ENCODE data around the gene DNAI1. TPM values are rescaled to one million over a fixed set of nuclear protein-coding genes. Genes with fewer than 3 reads are reported as not detected.
A peak's percentile ranks its signal among the peaks of the same experiment; 100 is the strongest.

The DNAI1 gene
- total RNA-seq, 1 donor from 2014 or later, result 1.8 TPM

DNA sequence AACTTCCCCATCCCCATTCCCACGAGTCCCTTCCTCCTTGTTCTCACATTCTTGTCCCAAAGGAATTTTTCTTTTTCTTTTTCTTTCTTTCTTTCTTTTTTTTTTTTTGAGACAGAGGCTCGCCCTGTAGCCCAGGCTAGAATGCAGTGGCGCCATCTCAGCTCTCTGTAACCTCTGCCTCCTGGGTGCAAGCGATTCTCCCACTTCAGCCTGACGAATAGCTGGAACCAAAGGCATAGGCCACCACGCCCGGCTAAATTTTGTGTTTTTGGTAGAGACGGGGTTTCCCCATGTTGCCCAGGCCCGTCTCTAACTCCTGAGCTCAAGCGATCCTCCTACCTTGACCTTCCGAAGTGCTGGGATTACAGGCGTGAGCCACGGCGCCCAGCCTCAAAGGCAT lies 751 bp downstream of the DNAI1 start:
- peaks cover 28% of the 10 kb centered on the region for H4K20me1 ChIP-seq (ENCODE audit: insufficient read depth, low read length)
- H3K9me3 Mint-ChIP-seq (ENCODE audit: unreplicated experiment), result no peaks in the 10 kb centered on the region
- H3K27me3 ChIP-seq (ENCODE audit: insufficient read depth, low read length), result peaks cover 4% of the 10 kb centered on the region
- peaks cover 2% of the 10 kb centered on the region for H3K36me3 Mint-ChIP-seq (ENCODE audit: low read depth, unreplicated experiment)
- H2AFZ ChIP-seq (ENCODE audit: low read depth, low read length), result no peak overlapping the region
- no peak for DNase-seq (ENCODE audit: low read depth)
- peak overlapping the region; percentile 98 for H3K4me3 Mint-ChIP-seq (ENCODE audit: unreplicated experiment)
- H3K4me3 ChIP-seq (ENCODE audit: insufficient read depth, low read depth, low read length), result no peak overlapping the region
- peaks cover 43% of the 10 kb centered on the region for H3K4me1 Mint-ChIP-seq (ENCODE audit: low read depth, unreplicated experiment)
- no peak overlapping the region for H3K9ac ChIP-seq (ENCODE audit: low read length)
- no peak overlapping the region for H3K27ac ChIP-seq (ENCODE audit: low read depth, low read length)
- TF ChIP-seq EZH2 (IDR thresholded peaks at IDR 0.05; ENCODE audit: insufficient read depth, low read length), result no peak
- TF ChIP-seq, protein P1, sequence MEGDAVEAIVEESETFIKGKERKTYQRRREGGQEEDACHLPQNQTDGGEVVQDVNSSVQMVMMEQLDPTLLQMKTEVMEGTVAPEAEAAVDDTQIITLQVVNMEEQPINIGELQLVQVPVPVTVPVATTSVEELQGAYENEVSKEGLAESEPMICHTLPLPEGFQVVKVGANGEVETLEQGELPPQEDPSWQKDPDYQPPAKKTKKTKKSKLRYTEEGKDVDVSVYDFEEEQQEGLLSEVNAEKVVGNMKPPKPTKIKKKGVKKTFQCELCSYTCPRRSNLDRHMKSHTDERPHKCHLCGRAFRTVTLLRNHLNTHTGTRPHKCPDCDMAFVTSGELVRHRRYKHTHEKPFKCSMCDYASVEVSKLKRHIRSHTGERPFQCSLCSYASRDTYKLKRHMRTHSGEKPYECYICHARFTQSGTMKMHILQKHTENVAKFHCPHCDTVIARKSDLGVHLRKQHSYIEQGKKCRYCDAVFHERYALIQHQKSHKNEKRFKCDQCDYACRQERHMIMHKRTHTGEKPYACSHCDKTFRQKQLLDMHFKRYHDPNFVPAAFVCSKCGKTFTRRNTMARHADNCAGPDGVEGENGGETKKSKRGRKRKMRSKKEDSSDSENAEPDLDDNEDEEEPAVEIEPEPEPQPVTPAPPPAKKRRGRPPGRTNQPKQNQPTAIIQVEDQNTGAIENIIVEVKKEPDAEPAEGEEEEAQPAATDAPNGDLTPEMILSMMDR (IDR thresholded peaks at IDR 0.05; ENCODE audit: insufficient read depth, low read depth, low read length), result no peak
- no peaks in the 10 kb centered on the region for H3K27me3 Mint-ChIP-seq (ENCODE audit: low read depth, unreplicated experiment)
- H3K9me3 ChIP-seq (ENCODE audit: insufficient read depth, low read depth, low read length), result no peaks in the 10 kb centered on the region
- H3K79me2 ChIP-seq (ENCODE audit: insufficient read depth, low read length), result peaks cover 35% of the 10 kb centered on the region
- peaks cover 27% of the 10 kb centered on the region for H3K4me1 ChIP-seq (ENCODE audit: insufficient read depth, low read length)
- H3K27ac Mint-ChIP-seq (ENCODE audit: unreplicated experiment), result peak overlapping the region; percentile 75
- H3K36me3 ChIP-seq (ENCODE audit: insufficient read depth, low read length), result no peaks in the 10 kb centered on the region
- no peak for FAIRE-seq
- no peak overlapping the region for H3K4me2 ChIP-seq (ENCODE audit: low read length)

DNA sequence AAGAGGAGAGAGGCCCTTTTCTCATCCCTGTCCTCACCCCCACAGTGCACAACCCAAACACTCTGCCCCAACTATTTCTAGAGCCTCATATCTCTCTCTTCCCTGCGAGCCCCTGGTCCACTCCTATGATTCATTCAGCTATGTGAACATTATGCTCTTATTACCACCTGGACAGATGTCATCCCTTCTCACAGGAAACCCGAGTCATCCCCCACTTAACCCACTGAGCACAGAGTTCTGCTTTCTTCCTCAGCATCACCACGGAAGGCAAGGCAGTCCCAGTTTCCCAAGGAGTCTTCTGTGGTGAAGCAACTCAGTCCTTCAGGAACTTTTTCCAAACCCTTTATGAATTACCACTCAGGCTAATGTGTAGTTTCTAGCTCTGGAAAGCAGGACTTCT lies 1.3 kb downstream of the DNAI1 start:
- TF ChIP-seq EZH2 (IDR thresholded peaks at IDR 0.05; ENCODE audit: insufficient read depth, low read length), result no peak
- TF ChIP-seq, protein P1 (IDR thresholded peaks at IDR 0.05; ENCODE audit: insufficient read depth, low read depth, low read length), result no peak
- no peak overlapping the region for H3K9ac ChIP-seq (ENCODE audit: low read length)
- FAIRE-seq (no peak), DNase-seq (ENCODE audit: low read depth) (no peak)
- H3K79me2 ChIP-seq (ENCODE audit: insufficient read depth, low read length), result peaks cover 30% of the 10 kb centered on the region
- H3K4me1 ChIP-seq (ENCODE audit: insufficient read depth, low read length), result peaks cover 27% of the 10 kb centered on the region
- H3K4me3 ChIP-seq (ENCODE audit: insufficient read depth, low read depth, low read length), result no peak overlapping the region
- Mint-ChIP-seq H3K27me3 (ENCODE audit: low read depth, unreplicated experiment) (no peaks in the 10 kb centered on the region), H3K36me3 (ENCODE audit: low read depth, unreplicated experiment) (peaks cover 2% of the 10 kb centered on the region), H3K27ac (ENCODE audit: unreplicated experiment) (peak overlapping the region; percentile 75), H3K9me3 (ENCODE audit: unreplicated experiment) (no peaks in the 10 kb centered on the region), H3K4me1 (ENCODE audit: low read depth, unreplicated experiment) (peaks cover 38% of the 10 kb centered on the region), H3K4me3 (ENCODE audit: unreplicated experiment) (peak overlapping the region; percentile 98)
- no peak overlapping the region for H2AFZ ChIP-seq (ENCODE audit: low read depth, low read length)
- H3K27me3 ChIP-seq (ENCODE audit: insufficient read depth, low read length), result peaks cover 8% of the 10 kb centered on the region
- no peaks in the 10 kb centered on the region for H3K36me3 ChIP-seq (ENCODE audit: insufficient read depth, low read length)
- H3K4me2 ChIP-seq (ENCODE audit: low read length), result no peak overlapping the region
- no peaks in the 10 kb centered on the region for H3K9me3 ChIP-seq (ENCODE audit: insufficient read depth, low read depth, low read length)
- peaks cover 22% of the 10 kb centered on the region for H4K20me1 ChIP-seq (ENCODE audit: insufficient read depth, low read length)
- H3K27ac ChIP-seq (ENCODE audit: low read depth, low read length), result no peak overlapping the region

DNA sequence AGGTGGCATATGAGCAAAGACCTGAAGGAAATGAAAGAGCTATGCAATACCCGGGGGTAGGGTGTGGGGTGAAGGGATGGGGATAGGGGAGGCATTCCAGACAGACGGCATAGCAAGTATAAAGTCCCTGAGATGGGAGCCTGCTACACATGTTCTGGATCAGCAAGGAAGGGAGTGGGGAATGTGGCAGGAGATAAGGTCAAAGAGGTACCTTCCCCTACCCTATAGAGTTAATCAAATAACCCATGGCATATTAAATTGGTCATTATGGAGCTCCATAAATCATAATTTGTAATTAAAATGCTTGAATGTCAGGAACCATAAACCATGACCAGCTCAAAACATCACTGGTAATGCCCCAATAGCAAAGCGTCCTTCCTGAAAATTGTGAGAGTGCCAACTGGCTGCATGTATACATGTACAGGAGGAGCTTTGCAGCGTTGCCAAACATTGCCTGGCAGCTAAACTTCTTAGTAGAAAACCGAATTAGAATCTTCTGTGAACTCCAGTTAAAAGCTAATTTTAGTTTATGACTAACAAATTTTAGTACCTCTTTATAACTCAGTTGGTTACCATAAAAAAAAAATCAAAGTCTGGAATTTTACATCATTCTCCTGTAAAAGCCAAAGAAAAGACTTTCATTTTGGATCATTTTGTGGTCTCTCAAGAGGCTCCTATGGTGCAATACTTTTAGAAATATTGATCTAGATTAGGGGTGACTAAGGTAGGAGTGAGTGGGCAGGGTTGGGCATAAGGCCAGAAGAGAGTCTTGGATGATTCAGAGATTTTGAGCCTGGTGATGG lies 4.7 kb downstream of the DNAI1 start:
- H3K4me3 ChIP-seq (ENCODE audit: insufficient read depth, low read depth, low read length), result no peak overlapping the region
- no peak overlapping the region for H3K4me2 ChIP-seq (ENCODE audit: low read length)
- no peaks in the 10 kb centered on the region for H3K36me3 ChIP-seq (ENCODE audit: insufficient read depth, low read length)
- peaks cover 15% of the 10 kb centered on the region for H3K4me1 ChIP-seq (ENCODE audit: insufficient read depth, low read length)
- TF ChIP-seq, protein P1 (IDR thresholded peaks at IDR 0.05; ENCODE audit: insufficient read depth, low read depth, low read length), result no peak
- TF ChIP-seq EZH2 (IDR thresholded peaks at IDR 0.05; ENCODE audit: insufficient read depth, low read length), result no peak
- H3K27ac ChIP-seq (ENCODE audit: low read depth, low read length), result no peak overlapping the region
- peaks cover 21% of the 10 kb centered on the region for H3K27me3 ChIP-seq (ENCODE audit: insufficient read depth, low read length)
- no peak overlapping the region for H3K9ac ChIP-seq (ENCODE audit: low read length)
- no peaks in the 10 kb centered on the region for H3K9me3 ChIP-seq (ENCODE audit: insufficient read depth, low read depth, low read length)
- DNase-seq (ENCODE audit: low read depth) (peak; percentile 73), FAIRE-seq (no peak)
- no peaks in the 10 kb centered on the region for H3K9me3 Mint-ChIP-seq (ENCODE audit: unreplicated experiment)
- H3K4me3 Mint-ChIP-seq (ENCODE audit: unreplicated experiment), result no peak overlapping the region
- no peaks in the 10 kb centered on the region for H3K36me3 Mint-ChIP-seq (ENCODE audit: low read depth, unreplicated experiment)
- peaks cover 27% of the 10 kb centered on the region for H3K4me1 Mint-ChIP-seq (ENCODE audit: low read depth, unreplicated experiment)
- H4K20me1 ChIP-seq (ENCODE audit: insufficient read depth, low read length), result no peaks in the 10 kb centered on the region
- no peaks in the 10 kb centered on the region for H3K79me2 ChIP-seq (ENCODE audit: insufficient read depth, low read length)
- H3K27ac Mint-ChIP-seq (ENCODE audit: unreplicated experiment), result peak overlapping the region; percentile 18
- no peaks in the 10 kb centered on the region for H3K27me3 Mint-ChIP-seq (ENCODE audit: low read depth, unreplicated experiment)
- no peak overlapping the region for H2AFZ ChIP-seq (ENCODE audit: low read depth, low read length)

Data from astrocyte (in vitro differentiated cells and primary cell).